WERI-Rb-1 (cell line): ENCODE data around the gene HIRA.

Experiments
- DNase-seq: peaks from one replicate; pipeline ENCODE4 v3.0.0-alpha.2; 2020
- H3K27ac ChIP-seq: fragments of 250-450 bp; sonication (Bioruptor Pico); 2 replicates; pipeline ENCODE4 v1.5.1; 2020; ENCODE audit warnings: mild to moderate bottlenecking, moderate library complexity
- H3K27me3 ChIP-seq: fragments of 250-450 bp; sonication (Bioruptor Pico); 2 replicates; pipeline ENCODE4 v1.5.1; 2021; ENCODE audit warnings: mild to moderate bottlenecking, low read depth, moderate library complexity; ENCODE audit not compliant: insufficient read depth, severe bottlenecking
- H3K36me3 ChIP-seq: fragments of 250-450 bp; sonication (Bioruptor Pico); 2 replicates; pipeline ENCODE4 v1.5.1; 2020; ENCODE audit warnings: mild to moderate bottlenecking, moderate library complexity
- H3K4me3 ChIP-seq: 2 replicates; pipeline ENCODE4 v1.5.1; 2011; ENCODE audit warnings: low read depth, mild to moderate bottlenecking, control low read depth, low read length
- H3K9me3 ChIP-seq: fragments of 250-450 bp; sonication (Bioruptor Pico); 2 replicates; pipeline ENCODE4 v1.5.1; 2021; ENCODE audit warnings: mild to moderate bottlenecking, moderate library complexity; ENCODE audit not compliant: severe bottlenecking
- TF ChIP-seq, protein P1 (sequence below): IDR thresholded peaks from 2 replicates; pipeline ENCODE4 v1.5.1; 2011; ENCODE audit warnings: low read depth, mild to moderate bottlenecking, control low read depth, inconsistent platforms, low read length

HIRA gene

DNA sequence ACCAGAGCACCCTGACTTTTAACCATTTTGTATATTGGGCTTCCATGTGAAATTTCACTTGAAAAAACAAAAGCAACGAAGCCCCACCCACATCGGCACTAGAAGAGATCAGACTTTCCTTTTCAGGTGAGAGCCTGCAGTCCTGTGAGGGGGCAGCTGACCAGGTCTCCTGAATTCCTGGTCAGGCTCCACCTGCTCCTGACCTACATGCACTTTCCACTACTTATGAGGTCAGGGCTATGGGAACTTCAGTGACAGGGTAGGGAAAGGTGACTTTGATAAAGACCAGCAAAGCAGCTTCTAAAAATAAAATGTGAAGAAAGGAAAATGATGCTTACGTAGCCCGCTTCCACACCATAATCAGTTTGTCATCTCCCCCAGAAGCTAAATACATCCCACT, 24.7 kb downstream of the HIRA start:
- TF ChIP-seq, protein P1, sequence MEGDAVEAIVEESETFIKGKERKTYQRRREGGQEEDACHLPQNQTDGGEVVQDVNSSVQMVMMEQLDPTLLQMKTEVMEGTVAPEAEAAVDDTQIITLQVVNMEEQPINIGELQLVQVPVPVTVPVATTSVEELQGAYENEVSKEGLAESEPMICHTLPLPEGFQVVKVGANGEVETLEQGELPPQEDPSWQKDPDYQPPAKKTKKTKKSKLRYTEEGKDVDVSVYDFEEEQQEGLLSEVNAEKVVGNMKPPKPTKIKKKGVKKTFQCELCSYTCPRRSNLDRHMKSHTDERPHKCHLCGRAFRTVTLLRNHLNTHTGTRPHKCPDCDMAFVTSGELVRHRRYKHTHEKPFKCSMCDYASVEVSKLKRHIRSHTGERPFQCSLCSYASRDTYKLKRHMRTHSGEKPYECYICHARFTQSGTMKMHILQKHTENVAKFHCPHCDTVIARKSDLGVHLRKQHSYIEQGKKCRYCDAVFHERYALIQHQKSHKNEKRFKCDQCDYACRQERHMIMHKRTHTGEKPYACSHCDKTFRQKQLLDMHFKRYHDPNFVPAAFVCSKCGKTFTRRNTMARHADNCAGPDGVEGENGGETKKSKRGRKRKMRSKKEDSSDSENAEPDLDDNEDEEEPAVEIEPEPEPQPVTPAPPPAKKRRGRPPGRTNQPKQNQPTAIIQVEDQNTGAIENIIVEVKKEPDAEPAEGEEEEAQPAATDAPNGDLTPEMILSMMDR, result no peak
- no peak overlapping the region for H3K27ac ChIP-seq
- no peaks in the 10 kb centered on the region for H3K27me3 ChIP-seq
- no peak for DNase-seq
- peaks cover 68% of the 10 kb centered on the region for H3K36me3 ChIP-seq
- H3K4me3 ChIP-seq, result no peak overlapping the region
- no peaks in the 10 kb centered on the region for H3K9me3 ChIP-seq

DNA sequence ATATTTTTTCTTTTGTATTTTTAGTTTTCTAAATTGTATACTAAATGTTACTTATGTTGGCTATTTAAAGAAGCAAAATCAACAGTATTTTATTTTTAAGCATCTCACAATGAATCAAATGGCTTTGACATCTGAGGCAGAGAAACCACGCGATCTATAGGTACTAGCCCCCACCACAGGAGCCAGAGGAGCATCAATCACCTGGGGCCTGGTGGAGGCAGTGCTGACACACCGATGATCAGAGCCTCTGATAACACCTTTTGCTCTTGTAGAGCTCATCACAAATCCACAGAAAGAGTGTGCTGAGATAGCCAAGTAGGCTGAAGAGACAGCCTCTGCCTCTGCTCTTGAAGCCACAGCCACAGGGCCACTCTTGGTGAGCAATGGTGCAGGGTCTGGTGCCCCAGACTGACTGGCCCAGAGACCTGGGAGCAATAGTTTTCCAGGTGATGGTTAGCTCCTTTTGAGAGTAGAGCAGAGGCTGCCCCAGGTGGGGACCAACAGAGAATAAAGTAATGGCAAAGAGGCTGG, 25.2 kb downstream of the HIRA start:
- no peak for DNase-seq
- Histone ChIP-seq H3K27ac (no peak overlapping the region), H3K27me3 (no peaks in the 10 kb centered on the region), H3K9me3 (no peaks in the 10 kb centered on the region), H3K4me3 (no peak overlapping the region), H3K36me3 (peaks cover 68% of the 10 kb centered on the region)
- TF ChIP-seq, protein P1, result no peak

DNA sequence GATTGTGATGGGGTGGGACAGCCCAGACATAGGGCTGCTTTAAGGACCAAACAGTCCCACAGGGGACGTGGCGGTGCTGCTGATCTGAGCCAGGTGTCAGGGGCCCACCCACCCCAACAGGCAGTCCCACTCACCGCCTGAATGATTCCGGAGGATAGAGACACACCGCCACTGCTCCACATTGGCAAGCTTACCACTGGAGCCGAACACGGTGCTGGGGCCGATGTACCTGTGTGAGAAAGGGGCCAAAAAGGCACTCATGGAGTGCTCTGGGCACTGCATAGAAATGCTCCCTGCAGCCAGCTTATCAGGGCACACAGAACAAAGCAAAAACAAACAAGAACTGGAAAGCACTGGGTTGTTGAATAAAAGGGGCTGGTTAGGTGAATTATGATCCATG, 25.9 kb downstream of the HIRA start:
- Histone ChIP-seq H3K9me3 (no peaks in the 10 kb centered on the region), H3K4me3 (no peak overlapping the region), H3K27ac (no peak overlapping the region), H3K36me3 (peaks cover 67% of the 10 kb centered on the region), H3K27me3 (no peaks in the 10 kb centered on the region)
- no peak for DNase-seq
- TF ChIP-seq, protein P1, result no peak

DNA sequence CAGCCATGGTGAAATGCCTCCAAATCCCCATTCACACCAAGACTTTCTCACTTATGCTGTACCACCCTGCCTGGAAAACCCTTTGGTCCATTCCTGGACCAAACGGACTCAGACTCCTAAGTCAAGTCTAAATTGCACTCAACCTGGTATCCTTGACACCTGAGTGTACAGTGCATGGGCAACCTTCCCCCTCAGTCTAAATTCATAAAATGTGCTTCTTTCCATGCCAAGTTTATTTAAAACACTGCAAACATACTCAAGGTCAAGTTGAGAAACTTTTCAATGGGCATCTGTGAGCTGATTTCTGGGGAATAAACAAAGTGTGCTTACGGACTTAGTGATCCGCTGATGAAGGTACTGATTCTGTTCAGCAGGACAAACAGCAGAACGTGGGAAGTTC, 26.4 kb downstream of the HIRA start:
- Histone ChIP-seq H3K36me3 (peaks cover 62% of the 10 kb centered on the region), H3K4me3 (no peak overlapping the region), H3K27me3 (no peaks in the 10 kb centered on the region), H3K9me3 (no peaks in the 10 kb centered on the region), H3K27ac (no peak overlapping the region)
- TF ChIP-seq, protein P1, result no peak
- DNase-seq, result no peak

DNA sequence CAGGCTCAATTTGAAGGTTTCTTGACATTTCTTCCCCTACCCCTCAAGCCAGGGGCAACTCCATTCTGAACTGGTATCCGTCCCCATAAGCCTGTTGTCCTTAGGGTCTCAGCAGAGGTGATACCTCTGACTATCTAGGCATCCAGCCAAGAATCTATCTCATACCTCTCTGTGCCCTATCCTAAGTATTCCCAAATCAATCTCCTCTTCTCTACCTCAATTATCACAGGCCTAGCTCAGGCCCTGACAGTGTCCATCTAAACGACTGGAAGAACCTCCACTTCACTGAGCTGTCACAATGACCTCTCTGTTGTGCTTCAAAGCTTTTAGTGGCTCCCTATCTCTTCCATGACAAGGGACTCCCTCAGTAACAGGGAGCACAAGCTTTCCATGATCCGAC, 26.9 kb downstream of the HIRA start:
- peaks cover 59% of the 10 kb centered on the region for H3K36me3 ChIP-seq
- no peaks in the 10 kb centered on the region for H3K9me3 ChIP-seq
- H3K4me3 ChIP-seq, result no peak overlapping the region
- no peak for DNase-seq
- TF ChIP-seq, protein P1, result no peak
- no peaks in the 10 kb centered on the region for H3K27me3 ChIP-seq
- no peak overlapping the region for H3K27ac ChIP-seq

DNA sequence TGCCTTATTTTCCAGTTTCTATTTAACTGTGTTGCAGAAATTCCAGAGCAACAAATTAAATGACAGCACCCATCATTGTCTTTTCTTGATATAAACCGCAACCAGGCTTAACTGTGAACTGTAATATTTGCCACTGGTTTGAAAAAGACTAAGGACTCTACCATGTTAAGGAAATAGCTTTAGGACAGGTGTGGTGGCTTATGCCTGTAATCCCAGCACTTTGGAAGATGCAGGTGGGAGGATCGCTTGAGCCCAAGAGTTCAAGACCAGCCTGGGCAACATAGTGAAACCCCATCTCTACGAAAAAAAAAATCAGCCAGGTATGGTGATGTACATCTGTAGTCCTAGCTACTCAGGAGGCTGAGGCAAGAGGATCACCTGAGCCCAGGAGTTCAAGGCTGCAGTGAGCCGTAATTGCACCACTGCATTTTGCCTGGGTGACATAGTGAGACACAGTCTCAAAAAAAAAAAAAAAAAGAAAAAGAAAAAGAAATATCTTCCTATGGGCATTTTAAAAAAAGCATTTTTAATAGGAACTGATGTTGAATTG, 28.8 kb downstream of the HIRA start:
- Histone ChIP-seq H3K27me3 (no peaks in the 10 kb centered on the region), H3K36me3 (peaks cover 55% of the 10 kb centered on the region), H3K27ac (no peak overlapping the region), H3K4me3 (no peak overlapping the region), H3K9me3 (no peaks in the 10 kb centered on the region)
- TF ChIP-seq, protein P1, result no peak
- DNase-seq, result no peak
